Endothelial cell of umbilical vein (primary cell): ENCODE measurements around the gene LAMA4. TPM values are rescaled to one million over a fixed set of nuclear protein-coding genes. Genes with fewer than 3 reads are reported as not detected.

Experiments
- BruUV-seq: library from RNA; stranded (reverse); fragments of 400-500 nt; replicated peaks from 2 replicates; lab custom pipeline; 2021; lab: Mats Ljungman, UMichigan
- CTCF ChIA-PET: fragments of 300-600, 350-600 bp; sonication (Branson Sonifier 250); formaldehyde crosslinking; loops from one replicate; lab custom pipeline; 2021; ENCODE audit warnings: antibody characterized with exemption, inconsistent platforms; lab: Charles Lee
- POLR2A ChIA-PET: fragments of 300-600, 350-600 bp; sonication (Branson Sonifier 250); formaldehyde crosslinking; loops from one replicate; lab custom pipeline; 2021; ENCODE audit warnings: antibody characterized with exemption, inconsistent platforms; lab: Charles Lee
- DNase-seq: peaks from one replicate; pipeline ENCODE4 v3.0.0-alpha.2; 2011; ENCODE audit warnings: low read depth, low spot score
- FAIRE-seq: peaks from 2 replicates; lab custom pipeline; 2011; peaks lifted over from hg19 to GRCh38; lab: Jason Lieb, UNC
- H2AFZ ChIP-seq: 2 replicates; pipeline ENCODE4 v1.6.0; 2012; ENCODE audit warnings: low read depth, low read length, control low read depth, inconsistent platforms
- H3K27ac ChIP-seq: 2 replicates; pipeline ENCODE4 v1.5.1; 2011; ENCODE audit warnings: low read depth, mild to moderate bottlenecking, control low read depth, low read length, moderate library complexity; ENCODE audit not compliant: insufficient read depth
- H3K27me3 ChIP-seq, 2 experiments: 2 replicates each; pipeline versions ENCODE4 v1.6.0 to v1.6.1; 2011; ENCODE audit warnings: low read length in 2 of 2, mixed read lengths in 1 of 2; ENCODE audit not compliant: control insufficient read depth in 2 of 2, insufficient read depth in 2 of 2
- H3K36me3 ChIP-seq, 2 experiments: 2 replicates in 1 of 2; 3 replicates in 1 of 2; pipeline ENCODE4 v1.5.1; 2011; ENCODE audit warnings: low read length in 2 of 2, mild to moderate bottlenecking in 1 of 2, moderate library complexity in 1 of 2; ENCODE audit not compliant: control insufficient read depth in 2 of 2, insufficient read depth in 2 of 2; ENCODE audit errors: extremely low read depth in 1 of 2
- H3K4me1 ChIP-seq: 3 replicates; pipeline ENCODE4 v1.5.1; 2011; ENCODE audit warnings: mild to moderate bottlenecking, low read length; ENCODE audit not compliant: control insufficient read depth, insufficient read depth; ENCODE audit errors: extremely low read depth
- H3K4me2 ChIP-seq: 2 replicates; pipeline ENCODE4 v1.6.1; 2011; ENCODE audit warnings: low read length, control low read depth, mixed read lengths; ENCODE audit not compliant: insufficient read depth
- H3K4me3 ChIP-seq, 3 experiments: fragments of 200-600 bp in 1 of 3; sonication (generic), shearing (Covaris generic) in 1 of 3; replicated peaks in 1 of 3; 2 replicates each; pipeline ENCODE4 v1.5.1; 2011 to 2016; ENCODE audit warnings: control low read depth in 3 of 3, low read length in 3 of 3, mild to moderate bottlenecking in 2 of 3, inconsistent platforms in 1 of 3, low read depth in 1 of 3, moderate library complexity in 1 of 3; ENCODE audit not compliant: insufficient read depth in 1 of 3
- H3K79me2 ChIP-seq: 2 replicates; pipeline ENCODE4 v1.6.0; 2012; ENCODE audit warnings: low read length, inconsistent platforms; ENCODE audit not compliant: control insufficient read depth, insufficient read depth
- H3K9ac ChIP-seq: replicated peaks from 2 replicates; pipeline ENCODE3; 2011; ENCODE audit warnings: low read length, control low read depth; ENCODE audit not compliant: insufficient read depth; ENCODE audit errors: extremely low read depth
- H3K9me1 ChIP-seq: replicated peaks from 3 replicates; pipeline ENCODE4 v1.6.0; 2011; ENCODE audit warnings: mild to moderate bottlenecking, low read length; ENCODE audit not compliant: control insufficient read depth, insufficient read depth; ENCODE audit errors: extremely low read depth
- H3K9me3 ChIP-seq: replicated peaks from 2 replicates; pipeline ENCODE4 v1.5.1; 2012; ENCODE audit warnings: low read length, inconsistent platforms; ENCODE audit not compliant: control insufficient read depth, insufficient read depth
- H4K20me1 ChIP-seq: replicated peaks from 2 replicates; pipeline ENCODE3; 2011; ENCODE audit warnings: mild to moderate bottlenecking, low read length; ENCODE audit not compliant: control insufficient read depth, insufficient read depth; ENCODE audit errors: extremely low read depth
- CTCF ChIP-seq, 2 donors: IDR thresholded peaks; 1 replicate in 1 of 2; 2 replicates in 1 of 2; pipeline ENCODE4 v1.5.1; 2011; ENCODE audit warnings: low read length in 2 of 2, mild to moderate bottlenecking in 2 of 2, moderate library complexity in 2 of 2, control low read depth in 1 of 2, inconsistent platforms in 1 of 2, low read depth in 1 of 2; ENCODE audit not compliant: insufficient read depth in 1 of 2; ENCODE audit errors: extremely low read depth in 1 of 2
- EZH2 ChIP-seq: IDR thresholded peaks from 2 replicates; pipeline ENCODE4 v1.6.1; 2012; ENCODE audit warnings: borderline replicate concordance, low read depth, mild to moderate bottlenecking, moderate library complexity, low read length, inconsistent platforms; ENCODE audit not compliant: severe bottlenecking
- FOS ChIP-seq: IDR thresholded peaks from 2 replicates; pipeline ENCODE4 v1.6.1; 2011; ENCODE audit warnings: mild to moderate bottlenecking, low read length, moderate library complexity, borderline replicate concordance; ENCODE audit not compliant: insufficient read depth
- GATA2 ChIP-seq: IDR thresholded peaks from 2 replicates; pipeline ENCODE4 v1.7.0; 2011; ENCODE audit warnings: low read depth, mild to moderate bottlenecking, moderate library complexity, mixed read lengths, low read length; ENCODE audit not compliant: insufficient read length, insufficient read depth
- JUN ChIP-seq: IDR thresholded peaks from 2 replicates; pipeline ENCODE4 v1.6.1; 2011; ENCODE audit warnings: borderline replicate concordance, low read depth; ENCODE audit not compliant: insufficient read length, insufficient read depth
- MYC ChIP-seq: IDR thresholded peaks from one replicate; pipeline ENCODE4 v1.6.1; 2011; ENCODE audit warnings: mild to moderate bottlenecking, low read depth, low read length
- POLR2A ChIP-seq: IDR thresholded peaks from 2 replicates; pipeline ENCODE4 v1.6.1; 2012; ENCODE audit warnings: low read depth, mild to moderate bottlenecking, control low read depth, low read length
- POLR2AphosphoS5 ChIP-seq: IDR thresholded peaks from 2 replicates; pipeline ENCODE4 v1.6.1; 2012; ENCODE audit warnings: low read depth, mild to moderate bottlenecking, control low read depth, low read length, moderate library complexity; ENCODE audit not compliant: insufficient read depth
- dilution Hi-C: fragments of 300-500 bp; cut with MboI; formaldehyde crosslinking; loops from one replicate; pipeline ENCODE4 v1.15.0; 2019; ENCODE audit warnings: low sequenced_read_pairs; ENCODE audit not compliant: extremely low pct_ligation_motif_present
- intact Hi-C: fragments of 100-400 bp; cut with micrococcal nuclease; formaldehyde crosslinking; loops from one replicate; pipeline ENCODE4 v1.10.0; 2022
- polyA plus RNA-seq, 4 experiments: library from polyadenylated mRNA; depleted of rRNA in 3 of 4; stranded (reverse) in 3 of 4; unstranded in 1 of 4; fragments of >200 nt; gene quantifications; 2 replicates each; pipeline versions ENCODE4 v1.2.1 to v1.2.3, GENCODE V29; 2011 to 2012; ENCODE audit warnings: missing spikeins in 1 of 4
- total RNA-seq: library from RNA; stranded (reverse); gene quantifications from 2 replicates; pipeline ENCODE4 v1.2.3, GENCODE V29; 2021
- TF ChIP-seq, protein P1 (sequence below): IDR thresholded peaks from 2 replicates; pipeline ENCODE4 v1.6.1; 2011; ENCODE audit not compliant: insufficient read depth, insufficient read length

The LAMA4 gene
- total and polyA plus RNA-seq, 2 donors (not counting 3 experiments of a cell fraction or from before 2014, with no cell fraction given) = 384 to 629 TPM

GRCh38 chr6:112100561-112100960, 153.8 kb downstream of the LAMA4 start:
- Histone ChIP-seq H3K36me3 (no peaks in the 10 kb centered on the region), H3K4me1 (peaks cover 34% of the 10 kb centered on the region)
- POLR2A ChIA-PET = no interaction called here

More at GRCh38 chr6:112100561-112100960, 153.8 kb downstream of the LAMA4 start:
- H3K27ac ChIP-seq = peak overlapping the region; percentile 23
- no TSS peak for BruUV-seq
- intact Hi-C loops (no loop called here), dilution Hi-C loops (no loop called here)
- H3K9ac ChIP-seq = no peak overlapping the region
- no peak overlapping the region for H3K4me3 ChIP-seq
- DNase-seq = no peak
- no peaks in the 10 kb centered on the region for H3K27me3 ChIP-seq
- no peaks in the 10 kb centered on the region for H3K79me2 ChIP-seq
- CTCF ChIA-PET = interaction anchor here (0.7 to 4.5 kb wide), 2 partner anchors 14 to 17 kb away, joined by 3 to 12 read pairs; partner anchors contain the start of genes FAM229B and TUBE1
- no peaks in the 10 kb centered on the region for H3K9me1 ChIP-seq
- no peaks in the 10 kb centered on the region for H4K20me1 ChIP-seq
- H2AFZ ChIP-seq = no peak overlapping the region
- no peak overlapping the region for H3K4me2 ChIP-seq
- no peaks in the 10 kb centered on the region for H3K9me3 ChIP-seq
- TF ChIP-seq, protein P1, sequence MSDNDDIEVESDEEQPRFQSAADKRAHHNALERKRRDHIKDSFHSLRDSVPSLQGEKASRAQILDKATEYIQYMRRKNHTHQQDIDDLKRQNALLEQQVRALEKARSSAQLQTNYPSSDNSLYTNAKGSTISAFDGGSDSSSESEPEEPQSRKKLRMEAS = no peak
- TF ChIP-seq EZH2 (no peak), FOS (no peak), POLR2A (no peak), CTCF (IDR thresholded peaks at IDR 0.05; ENCODE audit: extremely low read depth in 1 of 2, insufficient read depth in 1 of 2, low read depth in 1 of 2, low read length in 2 of 2) (no peak), MYC (no peak), POLR2AphosphoS5 (no peak), JUN (no peak), GATA2 (no peak)
- peak; percentile 12 for FAIRE-seq
